Breast epithelium (tissue), 4 donors: ENCODE results near the gene MVP. TPM values are rescaled to one million over a fixed set of nuclear protein-coding genes. Genes with fewer than 3 reads are reported as not detected.
A peak's percentile ranks its signal among the peaks of the same experiment; 100 is the strongest.

Experiments used
- DNase-seq, 2 donors: peaks; one replicate each; pipeline ENCODE4 v3.0.0-alpha.2; 2019; ENCODE audit warnings: low spot score in 2 of 2
- H3K27ac ChIP-seq, 2 donors: fragments of 200-600 bp; sonication (generic) in 1 of 2; one replicate each; pipeline ENCODE4 v1.5.1; 2016 to 2019; ENCODE audit warnings: mild to moderate bottlenecking in 1 of 2
- H3K27me3 ChIP-seq, 2 donors: fragments of 200-600 bp; sonication (generic) in 1 of 2; one replicate each; pipeline versions ENCODE4 v1.5.1 to v1.6.0; 2017 to 2019; ENCODE audit warnings: control low read depth in 1 of 2, mild to moderate bottlenecking in 1 of 2
- H3K36me3 ChIP-seq: fragments of 200-600 bp; one replicate; pipeline ENCODE4 v1.5.1; 2019
- H3K4me1 ChIP-seq, 2 donors: fragments of 200-600 bp; sonication (generic); one replicate each; pipeline ENCODE4 v1.5.1; 2016 to 2019; ENCODE audit warnings: control low read depth in 1 of 2
- H3K4me3 ChIP-seq, 3 donors: fragments of 200-600 bp; sonication (generic); 1 replicate in 2 of 3; 2 replicates in 1 of 3; pipeline ENCODE4 v1.5.1; 2016 to 2019; ENCODE audit warnings: mild to moderate bottlenecking in 3 of 3, moderate library complexity in 2 of 3
- H3K9me3 ChIP-seq, 2 donors: fragments of 200-600 bp; sonication (generic) in 1 of 2; one replicate each; pipeline ENCODE4 v1.5.1; 2016 to 2019; ENCODE audit warnings: control low read depth in 1 of 2
- POLR2A ChIP-seq: fragments of 450-650 bp; IDR thresholded peaks from one replicate; pipeline ENCODE4 v1.6.1; 2016; ENCODE audit warnings: antibody characterized with exemption, mild to moderate bottlenecking, moderate library complexity
- POLR2AphosphoS5 ChIP-seq, 3 donors: sonication (generic); formaldehyde crosslinking; IDR thresholded peaks; one replicate each; pipeline ENCODE4 v1.6.1; 2017; ENCODE audit warnings: antibody characterized with exemption in 3 of 3
- intact Hi-C: fragments of 100-400 bp; cut with DNase I; formaldehyde crosslinking; loops from one replicate; pipeline ENCODE4 v1.15.1; 2023; ENCODE audit warnings: low total_unique reads
- total RNA-seq, 3 donors: library from RNA; depleted of rRNA; stranded (reverse); fragments of >200 nt; gene quantifications; one replicate each; pipeline ENCODE4 v1.1.0, GENCODE V29; 2016
- TF ChIP-seq, protein P1 (sequence below), 3 donors: fragments of 450-650 bp; IDR thresholded peaks; one replicate each; pipeline ENCODE4 v1.5.1; 2016 to 2017; ENCODE audit warnings: antibody characterized with exemption in 3 of 3, mild to moderate bottlenecking in 3 of 3, moderate library complexity in 3 of 3

The MVP gene
- total RNA-seq, 3 donors from 2014 or later = 78.1 to 132 (median 99.7) TPM

- intact Hi-C loops = loop anchor here (10.0 kb wide), 1 partner anchor 59 kb away; the partner anchor contains the start of gene CDIPT
- peak within 1 kb of the TSS; percentile 98 to 99 for H3K27ac ChIP-seq
- no peaks in the 10 kb centered on the region for H3K9me3 ChIP-seq
- peak in 1 of 2 donors; percentile 93 for DNase-seq
- no peaks in the 10 kb centered on the region for H3K36me3 ChIP-seq
- no peaks in the 10 kb centered on the region for H3K27me3 ChIP-seq
- peak within 1 kb of the TSS; percentile 83 to 84 (median 83) for H3K4me3 ChIP-seq
- H3K4me1 ChIP-seq = peaks cover 8 to 31% of the 10 kb centered on the region in 2 donors
- TF ChIP-seq POLR2A (no peak), POLR2AphosphoS5 (IDR thresholded peaks at IDR 0.05) (no peak)
- TF ChIP-seq, protein P1, sequence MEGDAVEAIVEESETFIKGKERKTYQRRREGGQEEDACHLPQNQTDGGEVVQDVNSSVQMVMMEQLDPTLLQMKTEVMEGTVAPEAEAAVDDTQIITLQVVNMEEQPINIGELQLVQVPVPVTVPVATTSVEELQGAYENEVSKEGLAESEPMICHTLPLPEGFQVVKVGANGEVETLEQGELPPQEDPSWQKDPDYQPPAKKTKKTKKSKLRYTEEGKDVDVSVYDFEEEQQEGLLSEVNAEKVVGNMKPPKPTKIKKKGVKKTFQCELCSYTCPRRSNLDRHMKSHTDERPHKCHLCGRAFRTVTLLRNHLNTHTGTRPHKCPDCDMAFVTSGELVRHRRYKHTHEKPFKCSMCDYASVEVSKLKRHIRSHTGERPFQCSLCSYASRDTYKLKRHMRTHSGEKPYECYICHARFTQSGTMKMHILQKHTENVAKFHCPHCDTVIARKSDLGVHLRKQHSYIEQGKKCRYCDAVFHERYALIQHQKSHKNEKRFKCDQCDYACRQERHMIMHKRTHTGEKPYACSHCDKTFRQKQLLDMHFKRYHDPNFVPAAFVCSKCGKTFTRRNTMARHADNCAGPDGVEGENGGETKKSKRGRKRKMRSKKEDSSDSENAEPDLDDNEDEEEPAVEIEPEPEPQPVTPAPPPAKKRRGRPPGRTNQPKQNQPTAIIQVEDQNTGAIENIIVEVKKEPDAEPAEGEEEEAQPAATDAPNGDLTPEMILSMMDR (IDR thresholded peaks at IDR 0.05) = no peak
These were observed 14.1 kb upstream of the MVP start, which contains the start of gene MAZ for GRCh38 chr16:29806099-29806579. Gene MAZ (plus strand): TSS chr16:29806529. CDS start chr16:29806702, 173 bp downstream.

DNA sequence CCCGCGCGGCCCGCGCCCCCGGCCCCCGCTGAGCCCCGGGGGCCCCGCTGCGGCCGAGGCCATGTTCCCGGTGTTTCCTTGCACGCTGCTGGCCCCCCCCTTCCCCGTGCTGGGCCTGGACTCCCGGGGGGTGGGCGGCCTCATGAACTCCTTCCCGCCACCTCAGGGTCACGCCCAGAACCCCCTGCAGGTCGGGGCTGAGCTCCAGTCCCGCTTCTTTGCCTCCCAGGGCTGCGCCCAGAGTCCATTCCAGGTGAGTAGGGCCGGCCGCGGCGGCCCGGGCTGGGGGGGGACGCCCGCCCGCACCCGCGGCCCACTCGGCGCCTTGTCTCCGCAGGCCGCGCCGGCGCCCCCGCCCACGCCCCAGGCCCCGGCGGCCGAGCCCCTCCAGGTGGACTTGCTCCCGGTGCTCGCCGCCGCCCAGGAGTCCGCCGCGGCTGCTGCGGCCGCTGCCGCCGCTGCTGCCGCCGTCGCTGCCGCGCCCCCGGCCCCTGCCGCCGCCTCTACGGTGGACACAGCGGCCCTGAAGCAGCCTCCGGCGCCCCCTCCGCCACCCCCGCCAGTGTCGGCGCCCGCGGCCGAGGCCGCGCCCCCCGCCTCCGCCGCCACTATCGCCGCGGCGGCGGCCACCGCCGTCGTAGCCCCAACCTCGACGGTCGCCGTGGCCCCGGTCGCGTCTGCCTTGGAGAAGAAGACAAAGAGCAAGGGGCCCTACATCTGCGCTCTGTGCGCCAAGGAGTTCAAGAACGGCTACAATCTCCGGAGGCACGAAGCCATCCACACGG, 13.4 kb upstream of the MVP start:
- no peaks in the 10 kb centered on the region for H3K27me3 ChIP-seq
- intact Hi-C loops = loop anchor here (10.0 kb wide), 1 partner anchor 58 kb away; the partner anchor contains the start of gene CDIPT
- H3K36me3 ChIP-seq = no peaks in the 10 kb centered on the region
- TF ChIP-seq, protein P1 (IDR thresholded peaks at IDR 0.05) = no peak
- no peak for TF ChIP-seq POLR2AphosphoS5 (IDR thresholded peaks at IDR 0.05)
- peak overlapping the region; percentile 89 to 99 for H3K27ac ChIP-seq
- H3K9me3 ChIP-seq = no peaks in the 10 kb centered on the region
- peak overlapping the region; percentile 63 to 84 (median 83) for H3K4me3 ChIP-seq
- H3K4me1 ChIP-seq = peaks cover 8 to 31% of the 10 kb centered on the region in 2 donors
- no peak for DNase-seq

GRCh38 chr16:29807426-29808218, 12.6 kb upstream of the MVP start:
- Histone ChIP-seq H3K36me3 (no peaks in the 10 kb centered on the region), H3K9me3 (no peaks in the 10 kb centered on the region), H3K27me3 (no peaks in the 10 kb centered on the region), H3K4me1 (peaks cover 8 to 31% of the 10 kb centered on the region in 2 donors), H3K27ac (peak overlapping the region; percentile 89 to 99), H3K4me3 (peak overlapping the region; percentile 63 to 84 (median 83))
- DNase-seq = peak; percentile 86 to 91
- intact Hi-C loops = loop anchor here (10.0 kb wide), 1 partner anchor 57 kb away; the partner anchor contains the start of gene CDIPT
- TF ChIP-seq POLR2AphosphoS5 (IDR thresholded peaks at IDR 0.05) (peak; percentile 79 to 88 (median 84)), POLR2A (peak; percentile 29)
- TF ChIP-seq, protein P1 (IDR thresholded peaks at IDR 0.05) = peak; percentile 13 to 61 (median 47)

DNA sequence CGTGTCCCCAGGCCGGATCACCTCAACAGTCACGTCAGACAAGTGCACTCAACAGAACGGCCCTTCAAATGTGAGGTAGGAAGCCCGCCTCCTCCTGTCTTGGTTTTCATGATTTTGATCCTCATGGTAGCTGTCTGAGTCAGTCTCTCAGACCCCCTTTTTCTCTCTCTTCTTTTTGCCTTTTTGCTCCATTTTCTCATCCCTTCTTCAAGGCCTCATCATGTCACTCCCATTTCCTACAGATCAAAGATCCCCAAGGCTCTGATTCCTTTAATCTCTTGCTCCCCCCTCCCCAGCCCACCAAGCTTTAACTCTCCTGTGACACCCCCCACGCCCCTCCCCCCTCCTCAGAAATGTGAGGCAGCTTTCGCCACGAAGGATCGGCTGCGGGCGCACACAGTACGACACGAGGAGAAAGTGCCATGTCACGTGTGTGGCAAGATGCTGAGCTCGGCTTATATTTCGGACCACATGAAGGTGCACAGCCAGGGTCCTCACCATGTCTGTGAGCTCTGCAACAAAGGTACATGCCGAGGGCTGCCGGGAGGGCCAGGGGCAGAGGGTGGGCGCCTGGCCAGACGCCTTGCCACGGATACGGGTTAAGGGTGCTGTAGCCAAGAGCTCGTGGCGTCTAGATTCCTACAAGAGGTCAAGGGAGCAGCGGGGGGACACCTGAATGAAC, 11.9 kb upstream of the MVP start:
- Histone ChIP-seq H3K4me3 (peak overlapping the region; percentile 63 to 84 (median 83)), H3K27ac (peak overlapping the region; percentile 89 to 99), H3K36me3 (no peaks in the 10 kb centered on the region), H3K27me3 (no peaks in the 10 kb centered on the region), H3K4me1 (peaks cover 8 to 31% of the 10 kb centered on the region in 2 donors), H3K9me3 (no peaks in the 10 kb centered on the region)
- intact Hi-C loops = loop anchor here (10.0 kb wide), 1 partner anchor 56 kb away; the partner anchor contains the start of gene CDIPT
- no peak for TF ChIP-seq POLR2A
- TF ChIP-seq POLR2AphosphoS5 (IDR thresholded peaks at IDR 0.05) = no peak
- TF ChIP-seq, protein P1 (IDR thresholded peaks at IDR 0.05) = no peak
- no peak for DNase-seq
